Measurements from ENCODE around the gene CFAP74. TPM values are rescaled to one million over a fixed set of nuclear protein-coding genes. Genes with fewer than 3 reads are reported as not detected.

The CFAP74 gene
- total and polyA plus RNA-seq, 2 of the 13 experiments (the other 11 are each of a cell fraction or from before 2014, with no cell fraction given): 0.27 to 0.62 TPM

GRCh38 chr1:1987142-1987510 lies 16.5 kb downstream of the CFAP74 start (continued):
- TF ChIP-seq CEBPZ (IDR thresholded peaks at IDR 0.05; ENCODE audit: low read length): no peak
- no peak for TF ChIP-seq ZSCAN20 (CRISPR knock-in tag; IDR thresholded peaks at IDR 0.05; ENCODE audit: borderline replicate concordance)
- TF ChIP-seq CREBL2 (CRISPR knock-in tag; IDR thresholded peaks at IDR 0.05; ENCODE audit: borderline replicate concordance): no peak
- no peak for TF ChIP-seq HNF1A (IDR thresholded peaks at IDR 0.05; ENCODE audit: low read depth)
- TF ChIP-seq HNF1A (CRISPR knock-in tag; IDR thresholded peaks at IDR 0.05; ENCODE audit: borderline replicate concordance): no peak
- TF ChIP-seq ZNF598 (CRISPR knock-in tag; IDR thresholded peaks at IDR 0.05; ENCODE audit: borderline replicate concordance): no peak
- no peak for TF ChIP-seq ZZZ3 (CRISPR knock-in tag; IDR thresholded peaks at IDR 0.05; ENCODE audit: borderline replicate concordance)
- no peak for TF ChIP-seq ZFP62 (CRISPR knock-in tag; IDR thresholded peaks at IDR 0.05)
- no peak for TF ChIP-seq HMGXB4 (CRISPR knock-in tag; IDR thresholded peaks at IDR 0.05; ENCODE audit: borderline replicate concordance in 1 of 2, low read depth in 1 of 2)
- no peak for TF ChIP-seq FOXA3 (CRISPR knock-in tag; IDR thresholded peaks at IDR 0.05)
- TF ChIP-seq PHF21A (CRISPR knock-in tag; IDR thresholded peaks at IDR 0.05): 0 out of 2 replicates have a peak, but pooled peaks have one; percentile 12
- no peak for TF ChIP-seq ZNF496 (CRISPR knock-in tag; IDR thresholded peaks at IDR 0.05; ENCODE audit: insufficient replicate concordance)
- no peak for TF ChIP-seq ZBTB8A (CRISPR knock-in tag; IDR thresholded peaks at IDR 0.05; ENCODE audit: borderline replicate concordance, low read depth)
- no peak for TF ChIP-seq ZNF414 (CRISPR knock-in tag; IDR thresholded peaks at IDR 0.05)
- peak; percentile 3; the same call in 1 of the 2 replicates for TF ChIP-seq PATZ1 (CRISPR knock-in tag; IDR thresholded peaks at IDR 0.05)
- no peak for TF ChIP-seq ZNF549 (CRISPR knock-in tag; IDR thresholded peaks at IDR 0.05)

Measured in HepG2 (cell line).